ENCODE data around the gene KRT26.

DNA sequence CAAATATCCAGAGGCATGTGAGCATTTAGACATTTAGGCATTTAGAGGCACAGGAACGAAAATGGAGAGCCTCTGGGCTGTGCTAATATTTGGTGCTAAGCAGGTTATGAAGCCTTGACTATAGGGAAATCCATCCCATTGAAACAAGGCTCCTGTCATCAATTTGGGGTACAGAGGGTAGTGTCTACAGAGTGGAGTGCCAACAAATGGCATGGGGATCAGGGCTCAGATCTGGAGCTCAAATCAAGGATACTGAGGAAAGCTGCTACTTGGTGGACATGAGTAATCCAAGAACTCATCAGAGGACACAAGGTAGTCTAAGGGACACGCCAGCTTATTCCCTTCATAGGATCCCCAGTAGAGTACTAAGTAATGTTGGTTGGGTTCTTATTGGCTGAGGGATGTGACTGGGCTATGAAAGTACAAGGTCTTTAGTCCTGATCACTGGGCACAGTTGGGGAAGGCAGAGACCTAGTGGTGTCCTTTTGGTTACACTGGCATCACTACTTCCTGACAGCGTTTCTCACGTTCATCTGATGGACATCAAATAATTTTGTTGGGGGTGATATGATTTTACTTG is 45.2 kb upstream of the KRT26 start:
- TF ChIP-seq, protein P1, sequence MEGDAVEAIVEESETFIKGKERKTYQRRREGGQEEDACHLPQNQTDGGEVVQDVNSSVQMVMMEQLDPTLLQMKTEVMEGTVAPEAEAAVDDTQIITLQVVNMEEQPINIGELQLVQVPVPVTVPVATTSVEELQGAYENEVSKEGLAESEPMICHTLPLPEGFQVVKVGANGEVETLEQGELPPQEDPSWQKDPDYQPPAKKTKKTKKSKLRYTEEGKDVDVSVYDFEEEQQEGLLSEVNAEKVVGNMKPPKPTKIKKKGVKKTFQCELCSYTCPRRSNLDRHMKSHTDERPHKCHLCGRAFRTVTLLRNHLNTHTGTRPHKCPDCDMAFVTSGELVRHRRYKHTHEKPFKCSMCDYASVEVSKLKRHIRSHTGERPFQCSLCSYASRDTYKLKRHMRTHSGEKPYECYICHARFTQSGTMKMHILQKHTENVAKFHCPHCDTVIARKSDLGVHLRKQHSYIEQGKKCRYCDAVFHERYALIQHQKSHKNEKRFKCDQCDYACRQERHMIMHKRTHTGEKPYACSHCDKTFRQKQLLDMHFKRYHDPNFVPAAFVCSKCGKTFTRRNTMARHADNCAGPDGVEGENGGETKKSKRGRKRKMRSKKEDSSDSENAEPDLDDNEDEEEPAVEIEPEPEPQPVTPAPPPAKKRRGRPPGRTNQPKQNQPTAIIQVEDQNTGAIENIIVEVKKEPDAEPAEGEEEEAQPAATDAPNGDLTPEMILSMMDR (conservative IDR thresholded peaks at IDR 0.05), result no peak
- no peak for TF ChIP-seq EZH2 (IDR thresholded peaks at IDR 0.05; ENCODE audit: low read depth)

Data from PC-9 (cell line).